Adrenal gland (tissue), 5 donors: ENCODE results near the gene NPBWR2.

Source experiments
- CTCF ChIP-seq, 6 experiments: fragments of 450-650 bp in 4 of 6; fragments of 200-600 bp in 2 of 6; sonication (generic) in 1 of 6; IDR thresholded peaks; 1 replicate in 5 of 6; 2 replicates in 1 of 6; pipeline versions ENCODE4 v1.5.1 to v1.8.0; 2016 to 2021; ENCODE audit warnings: antibody characterized with exemption in 6 of 6, mild to moderate bottlenecking in 2 of 6, moderate library complexity in 1 of 6
- POLR2A ChIP-seq, 2 donors: fragments of 450-650 bp; IDR thresholded peaks; one replicate each; pipeline ENCODE4 v1.6.1; 2017; ENCODE audit warnings: antibody characterized with exemption in 2 of 2, mild to moderate bottlenecking in 2 of 2, moderate library complexity in 1 of 2
- donor health status: DM: no; HTN: no; CAD: no.

- no peak for TF ChIP-seq POLR2A (IDR thresholded peaks at IDR 0.05)
- TF ChIP-seq CTCF (IDR thresholded peaks at IDR 0.05) = no peak
These were observed 31.0 kb downstream of the NPBWR2 start for GRCh38 chr20:64076061-64076997.
